Measurements from ENCODE around the gene ZBTB8OS. TPM values are rescaled to one million over a fixed set of nuclear protein-coding genes. Genes with fewer than 3 reads are reported as not detected.

Gene ZBTB8OS
- total and polyA plus RNA-seq, 9 of the 15 experiments (the other 6 are each of a cell fraction or from before 2014, with no cell fraction given): 54.8 to 230 (median 107) TPM

DNA sequence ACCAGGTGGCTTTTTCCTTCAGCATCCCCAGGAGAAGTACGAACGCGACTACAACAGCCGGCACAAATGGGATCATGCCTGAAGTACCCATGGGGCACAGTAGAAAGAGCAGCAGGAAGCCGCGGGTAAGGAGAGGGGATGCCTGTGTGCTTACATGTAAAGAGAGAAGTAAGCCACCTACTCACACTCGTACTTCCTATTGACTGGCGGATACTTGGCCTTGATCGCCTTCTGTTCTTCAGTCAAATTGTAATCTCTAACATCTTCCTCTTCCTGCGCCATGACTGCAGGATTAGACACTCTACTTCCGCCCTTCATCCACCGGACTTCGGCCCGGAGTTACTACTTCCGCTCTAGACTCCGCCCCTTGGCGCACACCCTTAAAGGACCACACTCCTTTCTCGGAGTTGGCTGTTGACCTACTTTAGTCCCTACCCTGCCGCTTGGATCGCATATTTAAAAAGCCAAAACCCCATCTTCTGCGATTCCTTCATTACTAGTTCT lies at the start of gene ZBTB8OS (continued):
- TF ChIP-seq, protein P1, sequence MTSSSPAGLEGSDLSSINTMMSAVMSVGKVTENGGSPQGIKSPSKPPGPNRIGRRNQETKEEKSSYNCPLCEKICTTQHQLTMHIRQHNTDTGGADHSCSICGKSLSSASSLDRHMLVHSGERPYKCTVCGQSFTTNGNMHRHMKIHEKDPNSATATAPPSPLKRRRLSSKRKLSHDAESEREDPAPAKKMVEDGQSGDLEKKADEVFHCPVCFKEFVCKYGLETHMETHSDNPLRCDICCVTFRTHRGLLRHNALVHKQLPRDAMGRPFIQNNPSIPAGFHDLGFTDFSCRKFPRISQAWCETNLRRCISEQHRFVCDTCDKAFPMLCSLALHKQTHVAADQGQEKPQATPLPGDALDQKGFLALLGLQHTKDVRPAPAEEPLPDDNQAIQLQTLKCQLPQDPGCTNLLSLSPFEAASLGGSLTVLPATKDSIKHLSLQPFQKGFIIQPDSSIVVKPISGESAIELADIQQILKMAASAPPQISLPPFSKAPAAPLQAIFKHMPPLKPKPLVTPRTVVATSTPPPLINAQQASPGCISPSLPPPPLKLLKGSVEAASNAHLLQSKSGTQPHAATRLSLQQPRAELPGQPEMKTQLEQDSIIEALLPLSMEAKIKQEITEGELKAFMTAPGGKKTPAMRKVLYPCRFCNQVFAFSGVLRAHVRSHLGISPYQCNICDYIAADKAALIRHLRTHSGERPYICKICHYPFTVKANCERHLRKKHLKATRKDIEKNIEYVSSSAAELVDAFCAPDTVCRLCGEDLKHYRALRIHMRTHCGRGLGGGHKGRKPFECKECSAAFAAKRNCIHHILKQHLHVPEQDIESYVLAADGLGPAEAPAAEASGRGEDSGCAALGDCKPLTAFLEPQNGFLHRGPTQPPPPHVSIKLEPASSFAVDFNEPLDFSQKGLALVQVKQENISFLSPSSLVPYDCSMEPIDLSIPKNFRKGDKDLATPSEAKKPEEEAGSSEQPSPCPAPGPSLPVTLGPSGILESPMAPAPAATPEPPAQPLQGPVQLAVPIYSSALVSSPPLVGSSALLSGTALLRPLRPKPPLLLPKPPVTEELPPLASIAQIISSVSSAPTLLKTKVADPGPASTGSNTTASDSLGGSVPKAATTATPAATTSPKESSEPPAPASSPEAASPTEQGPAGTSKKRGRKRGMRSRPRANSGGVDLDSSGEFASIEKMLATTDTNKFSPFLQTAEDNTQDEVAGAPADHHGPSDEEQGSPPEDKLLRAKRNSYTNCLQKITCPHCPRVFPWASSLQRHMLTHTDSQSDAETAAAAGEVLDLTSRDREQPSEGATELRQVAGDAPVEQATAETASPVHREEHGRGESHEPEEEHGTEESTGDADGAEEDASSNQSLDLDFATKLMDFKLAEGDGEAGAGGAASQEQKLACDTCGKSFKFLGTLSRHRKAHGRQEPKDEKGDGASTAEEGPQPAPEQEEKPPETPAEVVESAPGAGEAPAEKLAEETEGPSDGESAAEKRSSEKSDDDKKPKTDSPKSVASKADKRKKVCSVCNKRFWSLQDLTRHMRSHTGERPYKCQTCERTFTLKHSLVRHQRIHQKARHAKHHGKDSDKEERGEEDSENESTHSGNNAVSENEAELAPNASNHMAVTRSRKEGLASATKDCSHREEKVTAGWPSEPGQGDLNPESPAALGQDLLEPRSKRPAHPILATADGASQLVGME (CRISPR knock-in tag; IDR thresholded peaks at IDR 0.05): no peak
- TF ChIP-seq ZNF75A (CRISPR knock-in tag; IDR thresholded peaks at IDR 0.05) (no peak), NFRKB (IDR thresholded peaks at IDR 0.05; ENCODE audit: low read depth) (no peak; the same call in 1 of the 2 replicates), PRMT5 (CRISPR knock-in tag; IDR thresholded peaks at IDR 0.05) (no peak), ZNF23 (CRISPR knock-in tag; IDR thresholded peaks at IDR 0.05) (no peak), TCFL5 (CRISPR knock-in tag; conservative IDR thresholded peaks at IDR 0.05) (no peak)
- TF ChIP-seq, protein P2, sequence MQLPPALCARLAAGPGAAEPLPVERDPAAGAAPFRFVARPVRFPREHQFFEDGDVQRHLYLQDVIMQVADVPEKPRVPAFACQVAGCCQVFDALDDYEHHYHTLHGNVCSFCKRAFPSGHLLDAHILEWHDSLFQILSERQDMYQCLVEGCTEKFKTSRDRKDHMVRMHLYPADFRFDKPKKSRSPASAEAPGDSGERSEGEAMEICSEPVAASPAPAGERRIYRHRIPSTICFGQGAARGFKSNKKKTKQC (CRISPR knock-in tag; IDR thresholded peaks at IDR 0.05): no peak
- TF ChIP-seq, protein P3, sequence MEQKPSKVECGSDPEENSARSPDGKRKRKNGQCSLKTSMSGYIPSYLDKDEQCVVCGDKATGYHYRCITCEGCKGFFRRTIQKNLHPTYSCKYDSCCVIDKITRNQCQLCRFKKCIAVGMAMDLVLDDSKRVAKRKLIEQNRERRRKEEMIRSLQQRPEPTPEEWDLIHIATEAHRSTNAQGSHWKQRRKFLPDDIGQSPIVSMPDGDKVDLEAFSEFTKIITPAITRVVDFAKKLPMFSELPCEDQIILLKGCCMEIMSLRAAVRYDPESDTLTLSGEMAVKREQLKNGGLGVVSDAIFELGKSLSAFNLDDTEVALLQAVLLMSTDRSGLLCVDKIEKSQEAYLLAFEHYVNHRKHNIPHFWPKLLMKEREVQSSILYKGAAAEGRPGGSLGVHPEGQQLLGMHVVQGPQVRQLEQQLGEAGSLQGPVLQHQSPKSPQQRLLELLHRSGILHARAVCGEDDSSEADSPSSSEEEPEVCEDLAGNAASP (IDR thresholded peaks at IDR 0.05): no peak
- TF ChIP-seq, protein P4, sequence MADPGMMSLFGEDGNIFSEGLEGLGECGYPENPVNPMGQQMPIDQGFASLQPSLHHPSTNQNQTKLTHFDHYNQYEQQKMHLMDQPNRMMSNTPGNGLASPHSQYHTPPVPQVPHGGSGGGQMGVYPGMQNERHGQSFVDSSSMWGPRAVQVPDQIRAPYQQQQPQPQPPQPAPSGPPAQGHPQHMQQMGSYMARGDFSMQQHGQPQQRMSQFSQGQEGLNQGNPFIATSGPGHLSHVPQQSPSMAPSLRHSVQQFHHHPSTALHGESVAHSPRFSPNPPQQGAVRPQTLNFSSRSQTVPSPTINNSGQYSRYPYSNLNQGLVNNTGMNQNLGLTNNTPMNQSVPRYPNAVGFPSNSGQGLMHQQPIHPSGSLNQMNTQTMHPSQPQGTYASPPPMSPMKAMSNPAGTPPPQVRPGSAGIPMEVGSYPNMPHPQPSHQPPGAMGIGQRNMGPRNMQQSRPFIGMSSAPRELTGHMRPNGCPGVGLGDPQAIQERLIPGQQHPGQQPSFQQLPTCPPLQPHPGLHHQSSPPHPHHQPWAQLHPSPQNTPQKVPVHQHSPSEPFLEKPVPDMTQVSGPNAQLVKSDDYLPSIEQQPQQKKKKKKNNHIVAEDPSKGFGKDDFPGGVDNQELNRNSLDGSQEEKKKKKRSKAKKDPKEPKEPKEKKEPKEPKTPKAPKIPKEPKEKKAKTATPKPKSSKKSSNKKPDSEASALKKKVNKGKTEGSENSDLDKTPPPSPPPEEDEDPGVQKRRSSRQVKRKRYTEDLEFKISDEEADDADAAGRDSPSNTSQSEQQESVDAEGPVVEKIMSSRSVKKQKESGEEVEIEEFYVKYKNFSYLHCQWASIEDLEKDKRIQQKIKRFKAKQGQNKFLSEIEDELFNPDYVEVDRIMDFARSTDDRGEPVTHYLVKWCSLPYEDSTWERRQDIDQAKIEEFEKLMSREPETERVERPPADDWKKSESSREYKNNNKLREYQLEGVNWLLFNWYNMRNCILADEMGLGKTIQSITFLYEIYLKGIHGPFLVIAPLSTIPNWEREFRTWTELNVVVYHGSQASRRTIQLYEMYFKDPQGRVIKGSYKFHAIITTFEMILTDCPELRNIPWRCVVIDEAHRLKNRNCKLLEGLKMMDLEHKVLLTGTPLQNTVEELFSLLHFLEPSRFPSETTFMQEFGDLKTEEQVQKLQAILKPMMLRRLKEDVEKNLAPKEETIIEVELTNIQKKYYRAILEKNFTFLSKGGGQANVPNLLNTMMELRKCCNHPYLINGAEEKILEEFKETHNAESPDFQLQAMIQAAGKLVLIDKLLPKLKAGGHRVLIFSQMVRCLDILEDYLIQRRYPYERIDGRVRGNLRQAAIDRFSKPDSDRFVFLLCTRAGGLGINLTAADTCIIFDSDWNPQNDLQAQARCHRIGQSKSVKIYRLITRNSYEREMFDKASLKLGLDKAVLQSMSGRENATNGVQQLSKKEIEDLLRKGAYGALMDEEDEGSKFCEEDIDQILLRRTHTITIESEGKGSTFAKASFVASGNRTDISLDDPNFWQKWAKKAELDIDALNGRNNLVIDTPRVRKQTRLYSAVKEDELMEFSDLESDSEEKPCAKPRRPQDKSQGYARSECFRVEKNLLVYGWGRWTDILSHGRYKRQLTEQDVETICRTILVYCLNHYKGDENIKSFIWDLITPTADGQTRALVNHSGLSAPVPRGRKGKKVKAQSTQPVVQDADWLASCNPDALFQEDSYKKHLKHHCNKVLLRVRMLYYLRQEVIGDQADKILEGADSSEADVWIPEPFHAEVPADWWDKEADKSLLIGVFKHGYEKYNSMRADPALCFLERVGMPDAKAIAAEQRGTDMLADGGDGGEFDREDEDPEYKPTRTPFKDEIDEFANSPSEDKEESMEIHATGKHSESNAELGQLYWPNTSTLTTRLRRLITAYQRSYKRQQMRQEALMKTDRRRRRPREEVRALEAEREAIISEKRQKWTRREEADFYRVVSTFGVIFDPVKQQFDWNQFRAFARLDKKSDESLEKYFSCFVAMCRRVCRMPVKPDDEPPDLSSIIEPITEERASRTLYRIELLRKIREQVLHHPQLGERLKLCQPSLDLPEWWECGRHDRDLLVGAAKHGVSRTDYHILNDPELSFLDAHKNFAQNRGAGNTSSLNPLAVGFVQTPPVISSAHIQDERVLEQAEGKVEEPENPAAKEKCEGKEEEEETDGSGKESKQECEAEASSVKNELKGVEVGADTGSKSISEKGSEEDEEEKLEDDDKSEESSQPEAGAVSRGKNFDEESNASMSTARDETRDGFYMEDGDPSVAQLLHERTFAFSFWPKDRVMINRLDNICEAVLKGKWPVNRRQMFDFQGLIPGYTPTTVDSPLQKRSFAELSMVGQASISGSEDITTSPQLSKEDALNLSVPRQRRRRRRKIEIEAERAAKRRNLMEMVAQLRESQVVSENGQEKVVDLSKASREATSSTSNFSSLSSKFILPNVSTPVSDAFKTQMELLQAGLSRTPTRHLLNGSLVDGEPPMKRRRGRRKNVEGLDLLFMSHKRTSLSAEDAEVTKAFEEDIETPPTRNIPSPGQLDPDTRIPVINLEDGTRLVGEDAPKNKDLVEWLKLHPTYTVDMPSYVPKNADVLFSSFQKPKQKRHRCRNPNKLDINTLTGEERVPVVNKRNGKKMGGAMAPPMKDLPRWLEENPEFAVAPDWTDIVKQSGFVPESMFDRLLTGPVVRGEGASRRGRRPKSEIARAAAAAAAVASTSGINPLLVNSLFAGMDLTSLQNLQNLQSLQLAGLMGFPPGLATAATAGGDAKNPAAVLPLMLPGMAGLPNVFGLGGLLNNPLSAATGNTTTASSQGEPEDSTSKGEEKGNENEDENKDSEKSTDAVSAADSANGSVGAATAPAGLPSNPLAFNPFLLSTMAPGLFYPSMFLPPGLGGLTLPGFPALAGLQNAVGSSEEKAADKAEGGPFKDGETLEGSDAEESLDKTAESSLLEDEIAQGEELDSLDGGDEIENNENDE (IDR thresholded peaks at IDR 0.05; ENCODE audit: low read depth, low read length): no peak
